ENCODE results near the gene TRABD2B.

The TRABD2B gene

GRCh38 chr1:47834326-47834725 is 162.9 kb downstream of the TRABD2B start:
- TF ChIP-seq TAF1 (IDR thresholded peaks at IDR 0.05; ENCODE audit: low read depth), result no peak

- TF ChIP-seq CREB1 (IDR thresholded peaks at IDR 0.05; ENCODE audit: low read depth) (no peak), USF1 (IDR thresholded peaks at IDR 0.05) (no peak)
Observed at GRCh38 chr1:47830641-47831333, 166.4 kb downstream of the TRABD2B start.

- TF ChIP-seq FOXM1 (IDR thresholded peaks at IDR 0.05; ENCODE audit: borderline replicate concordance, low read depth), result no peak
- no peak for TF ChIP-seq TEAD4 (IDR thresholded peaks at IDR 0.05)
- TF ChIP-seq MAX (IDR thresholded peaks at IDR 0.05), result no peak
- no peak for TF ChIP-seq TAF1 (IDR thresholded peaks at IDR 0.05; ENCODE audit: low read depth)
- TF ChIP-seq ZBTB7A (IDR thresholded peaks at IDR 0.05; ENCODE audit: low read depth), result no peak
- no peak for TF ChIP-seq USF1 (IDR thresholded peaks at IDR 0.05)
- TF ChIP-seq NFIC (IDR thresholded peaks at IDR 0.05), result no peak
- no peak for TF ChIP-seq TCF12 (IDR thresholded peaks at IDR 0.05; ENCODE audit: low read depth)
- TF ChIP-seq EGR1 (IDR thresholded peaks at IDR 0.05), result no peak
- TF ChIP-seq EP300 (IDR thresholded peaks at IDR 0.05; ENCODE audit: borderline replicate concordance), result no peak
- TF ChIP-seq YY1 (IDR thresholded peaks at IDR 0.05; ENCODE audit: low read depth), result no peak
- no peak for TF ChIP-seq RAD21 (IDR thresholded peaks at IDR 0.05; ENCODE audit: low read depth)
- no peak for TF ChIP-seq REST (IDR thresholded peaks at IDR 0.05; ENCODE audit: low read depth)
- no peak for TF ChIP-seq CEBPB (IDR thresholded peaks at IDR 0.05)
- no peak for TF ChIP-seq CREB1 (IDR thresholded peaks at IDR 0.05; ENCODE audit: low read depth)
Observed at GRCh38 chr1:47830021-47830420, 167.2 kb downstream of the TRABD2B start.

- no peak for TF ChIP-seq NFIC (IDR thresholded peaks at IDR 0.05)
- TF ChIP-seq TAF1 (IDR thresholded peaks at IDR 0.05; ENCODE audit: low read depth), result no peak
- TF ChIP-seq EP300 (IDR thresholded peaks at IDR 0.05; ENCODE audit: borderline replicate concordance), result no peak
- no peak for TF ChIP-seq RAD21 (IDR thresholded peaks at IDR 0.05; ENCODE audit: low read depth)
- TF ChIP-seq CEBPB (IDR thresholded peaks at IDR 0.05), result no peak
- no peak for TF ChIP-seq YY1 (IDR thresholded peaks at IDR 0.05; ENCODE audit: low read depth)
- TF ChIP-seq REST (IDR thresholded peaks at IDR 0.05; ENCODE audit: low read depth), result no peak
- TF ChIP-seq FOXM1 (IDR thresholded peaks at IDR 0.05; ENCODE audit: borderline replicate concordance, low read depth), result no peak
- TF ChIP-seq MAX (IDR thresholded peaks at IDR 0.05), result no peak
- TF ChIP-seq EGR1 (IDR thresholded peaks at IDR 0.05), result no peak
- no peak for TF ChIP-seq CREB1 (IDR thresholded peaks at IDR 0.05; ENCODE audit: low read depth)
- no peak for TF ChIP-seq TCF12 (IDR thresholded peaks at IDR 0.05; ENCODE audit: low read depth)
- TF ChIP-seq USF1 (IDR thresholded peaks at IDR 0.05), result no peak
- no peak for TF ChIP-seq ZBTB7A (IDR thresholded peaks at IDR 0.05; ENCODE audit: low read depth)
- no peak for TF ChIP-seq TEAD4 (IDR thresholded peaks at IDR 0.05)
Observed at GRCh38 chr1:47828978-47829377, 168.2 kb downstream of the TRABD2B start.

GRCh38 chr1:47827109-47827508 is 170.1 kb downstream of the TRABD2B start:
- no peak for TF ChIP-seq RAD21 (IDR thresholded peaks at IDR 0.05; ENCODE audit: low read depth)
- no peak for TF ChIP-seq TAF1 (IDR thresholded peaks at IDR 0.05; ENCODE audit: low read depth)
- no peak for TF ChIP-seq NFIC (IDR thresholded peaks at IDR 0.05)
- TF ChIP-seq MAX (IDR thresholded peaks at IDR 0.05), result no peak
- TF ChIP-seq YY1 (IDR thresholded peaks at IDR 0.05; ENCODE audit: low read depth), result no peak
- no peak for TF ChIP-seq REST (IDR thresholded peaks at IDR 0.05; ENCODE audit: low read depth)
